ENCODE data around the gene LMO7. TPM values are rescaled to one million over a fixed set of nuclear protein-coding genes. Genes with fewer than 3 reads are reported as not detected.

LMO7 gene
- total and polyA plus RNA-seq, 8 donors, result 14.7 to 50.4 (median 29.1) TPM

- intact Hi-C loops (cut with DNase I), result no loop called here
- Histone ChIP-seq H3K27me3 (no peaks in the 10 kb centered on the region), H3K36me3 (no peaks in the 10 kb centered on the region), H3K27ac (no peak overlapping the region), H3K9me3 (no peaks in the 10 kb centered on the region), H3K4me1 (no peaks in the 10 kb centered on the region), H3K4me3 (no peak overlapping the region)
- FAIRE-seq, result no peak
- TF ChIP-seq CTCF (IDR thresholded peaks at IDR 0.05), result no peak
- DNase-seq, result no peak
- ATAC-seq, result no peak
- WGBS, 2 donors, result 44 to 52% methylated on average over 3 of the region's 3 CpGs
These were observed 261.3 kb downstream of the LMO7 start for GRCh38 chr13:75897386-75897785.

GRCh38 chr13:75901501-75901900 lies 265.4 kb downstream of the LMO7 start:
- Histone ChIP-seq H3K4me3 (no peak overlapping the region), H3K36me3 (no peaks in the 10 kb centered on the region), H3K27me3 (no peaks in the 10 kb centered on the region), H3K9me3 (no peaks in the 10 kb centered on the region), H3K4me1 (no peaks in the 10 kb centered on the region), H3K27ac (no peak overlapping the region)
- FAIRE-seq (no peak), DNase-seq (no peak), ATAC-seq (no peak)
- 68 to 80% methylated on average over 2 of the region's 2 CpGs for WGBS, 2 donors
- intact Hi-C loops (cut with DNase I), result no loop called here
- TF ChIP-seq CTCF (IDR thresholded peaks at IDR 0.05), result no peak

GRCh38 chr13:75902166-75903104 lies 266.3 kb downstream of the LMO7 start:
- no peak overlapping the region for H3K27ac ChIP-seq

GRCh38 chr13:75904012-75904411 lies 267.9 kb downstream of the LMO7 start:
- no peaks in the 10 kb centered on the region for H3K36me3 ChIP-seq
- intact Hi-C loops (cut with DNase I), result no loop called here
- H3K27ac ChIP-seq, result no peak overlapping the region
- TF ChIP-seq CTCF (IDR thresholded peaks at IDR 0.05), result no peak
- FAIRE-seq (no peak), ATAC-seq (no peak), DNase-seq (no peak)
- no peaks in the 10 kb centered on the region for H3K4me1 ChIP-seq
- no peak overlapping the region for H3K4me3 ChIP-seq
- WGBS, 2 donors, result 40 to 51% methylated on average over 2 of the region's 2 CpGs
- H3K9me3 ChIP-seq, result no peaks in the 10 kb centered on the region
- no peaks in the 10 kb centered on the region for H3K27me3 ChIP-seq

More at GRCh38 chr13:75902166-75903104, 266.3 kb downstream of the LMO7 start:
- Histone ChIP-seq H3K27me3 (no peaks in the 10 kb centered on the region), H3K4me3 (no peak overlapping the region), H3K9me3 (no peaks in the 10 kb centered on the region), H3K4me1 (no peaks in the 10 kb centered on the region), H3K36me3 (no peaks in the 10 kb centered on the region)
- FAIRE-seq, result no peak
- TF ChIP-seq CTCF (IDR thresholded peaks at IDR 0.05), result no peak
- ATAC-seq, result no peak
- intact Hi-C loops (cut with DNase I), result no loop called here
- 51 to 55% methylated on average over 8 of the region's 8 CpGs for WGBS, 2 donors
- no peak for DNase-seq

- no peak for ATAC-seq
- H3K9me3 ChIP-seq, result no peaks in the 10 kb centered on the region
- H3K4me3 ChIP-seq, result no peak overlapping the region
- no peak for FAIRE-seq
- H3K27me3 ChIP-seq, result no peaks in the 10 kb centered on the region
- H3K4me1 ChIP-seq, result no peaks in the 10 kb centered on the region
- WGBS, 2 donors, result 79 to 84% methylated on average over 5 of the region's 5 CpGs
- H3K36me3 ChIP-seq, result no peaks in the 10 kb centered on the region
- H3K27ac ChIP-seq, result no peak overlapping the region
- no peak for TF ChIP-seq CTCF (IDR thresholded peaks at IDR 0.05)
- intact Hi-C loops (cut with DNase I), result no loop called here
- DNase-seq, result no peak
These were observed 270.2 kb downstream of the LMO7 start for GRCh38 chr13:75906315-75906714.

All from pancreas (tissue), 10 donors.